ENCODE results near the gene SRM.

The SRM gene

DNA sequence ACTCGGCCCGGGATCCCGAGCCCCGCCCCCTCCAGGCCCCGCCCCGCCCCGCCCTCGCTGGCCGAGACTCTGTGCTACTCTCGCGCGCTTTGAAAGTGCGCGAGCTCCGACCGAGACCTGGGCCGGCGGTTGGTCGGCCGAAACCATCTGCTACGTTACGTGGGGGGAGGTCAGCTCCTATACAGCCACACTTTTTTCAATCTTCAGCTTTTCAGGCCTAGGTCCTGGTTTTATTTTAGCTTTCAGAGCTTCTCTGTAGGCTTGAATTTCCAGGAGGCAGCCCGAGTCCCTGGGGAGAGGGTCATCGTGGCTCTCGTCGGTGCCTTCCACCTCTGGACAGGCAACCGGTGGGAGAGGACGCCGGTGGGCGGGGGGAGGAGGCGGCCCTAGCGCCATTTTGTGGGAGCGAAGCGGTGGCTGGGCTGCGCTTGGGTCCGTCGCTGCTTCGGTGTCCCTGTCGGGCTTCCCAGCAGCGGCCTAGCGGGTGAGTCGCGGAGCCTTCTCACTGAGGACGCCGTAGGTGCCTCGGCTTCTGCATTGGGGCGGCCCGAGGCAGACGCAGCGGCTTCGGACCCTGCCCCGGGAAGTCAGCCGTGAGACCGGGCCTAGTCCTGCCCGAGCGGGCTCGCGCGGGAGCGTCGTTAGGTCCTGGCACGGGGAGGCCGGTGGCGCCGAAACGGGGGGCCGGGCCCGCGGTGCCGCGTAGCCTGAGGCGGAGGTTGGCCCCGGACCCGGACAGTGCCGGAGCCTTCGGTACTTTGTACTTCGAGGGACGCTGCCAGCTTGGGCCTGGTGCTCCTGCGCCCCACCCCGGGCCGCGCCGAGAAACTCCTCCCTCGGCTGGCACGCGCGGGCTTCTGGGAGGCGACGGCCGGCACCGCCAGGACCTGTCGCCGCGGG lies 47.3 kb downstream of the SRM start, which contains the start of gene TARDBP:
TSS of gene TARDBP (plus strand) at position 395 of the 900 bp plus-strand sequence. CDS start 1,074 bp downstream, outside the sequence.
- FAIRE-seq, result no peak

Measured in islet of Langerhans (tissue), 1 donor.